ENCODE measurements around the gene UVRAG.

GRCh38 chr11:76048763-76049162, 233.8 kb downstream of the UVRAG start:
- TF ChIP-seq, protein P1, sequence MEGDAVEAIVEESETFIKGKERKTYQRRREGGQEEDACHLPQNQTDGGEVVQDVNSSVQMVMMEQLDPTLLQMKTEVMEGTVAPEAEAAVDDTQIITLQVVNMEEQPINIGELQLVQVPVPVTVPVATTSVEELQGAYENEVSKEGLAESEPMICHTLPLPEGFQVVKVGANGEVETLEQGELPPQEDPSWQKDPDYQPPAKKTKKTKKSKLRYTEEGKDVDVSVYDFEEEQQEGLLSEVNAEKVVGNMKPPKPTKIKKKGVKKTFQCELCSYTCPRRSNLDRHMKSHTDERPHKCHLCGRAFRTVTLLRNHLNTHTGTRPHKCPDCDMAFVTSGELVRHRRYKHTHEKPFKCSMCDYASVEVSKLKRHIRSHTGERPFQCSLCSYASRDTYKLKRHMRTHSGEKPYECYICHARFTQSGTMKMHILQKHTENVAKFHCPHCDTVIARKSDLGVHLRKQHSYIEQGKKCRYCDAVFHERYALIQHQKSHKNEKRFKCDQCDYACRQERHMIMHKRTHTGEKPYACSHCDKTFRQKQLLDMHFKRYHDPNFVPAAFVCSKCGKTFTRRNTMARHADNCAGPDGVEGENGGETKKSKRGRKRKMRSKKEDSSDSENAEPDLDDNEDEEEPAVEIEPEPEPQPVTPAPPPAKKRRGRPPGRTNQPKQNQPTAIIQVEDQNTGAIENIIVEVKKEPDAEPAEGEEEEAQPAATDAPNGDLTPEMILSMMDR (IDR thresholded peaks at IDR 0.05; ENCODE audit: low read length): no peak
- TF ChIP-seq EZH2 (optimal IDR thresholded peaks at IDR 0.05; ENCODE audit: low read depth, low read length): no peak
